WI38 (cell line): ENCODE measurements around the gene ADSS1.

Experiments
- H3K4me3 ChIP-seq: 2 replicates; pipeline ENCODE4 v1.5.1; 2011; ENCODE audit warnings: low read depth, mild to moderate bottlenecking, control low read depth, low read length
- CTCF ChIP-seq: IDR thresholded peaks from 2 replicates; pipeline ENCODE4 v1.5.1; 2012; ENCODE audit warnings: low read depth, mild to moderate bottlenecking, control low read depth, low read length

ADSS1 gene

GRCh38 chr14:104743461-104744380 is 19.7 kb downstream of the ADSS1 start:
- no peak overlapping the region for H3K4me3 ChIP-seq
- no peak for TF ChIP-seq CTCF

- H3K4me3 ChIP-seq: no peak overlapping the region
- TF ChIP-seq CTCF: no peak
Measured at GRCh38 chr14:104744484-104744883, 20.5 kb downstream of the ADSS1 start.

- H3K4me3 ChIP-seq: no peak overlapping the region
- no peak for TF ChIP-seq CTCF
Measured at GRCh38 chr14:104745431-104745830, 21.4 kb downstream of the ADSS1 start.

GRCh38 chr14:104746071-104746545 is 22.1 kb downstream of the ADSS1 start:
- H3K4me3 ChIP-seq: no peak overlapping the region
- no peak for TF ChIP-seq CTCF

GRCh38 chr14:104746934-104747481 is 23.0 kb downstream of the ADSS1 start:
- TF ChIP-seq CTCF: no peak
- no peak overlapping the region for H3K4me3 ChIP-seq

GRCh38 chr14:104747876-104748275 is 23.8 kb downstream of the ADSS1 start:
- H3K4me3 ChIP-seq: no peak overlapping the region
- no peak for TF ChIP-seq CTCF

- no peak overlapping the region for H3K4me3 ChIP-seq
- no peak for TF ChIP-seq CTCF
Measured at GRCh38 chr14:104749111-104749649, 25.2 kb downstream of the ADSS1 start.
